HepG2 (cell line): ENCODE results near the gene PROC. TPM values are rescaled to one million over a fixed set of nuclear protein-coding genes. Genes with fewer than 3 reads are reported as not detected.

Experiments
- ATAC-seq: fragments of 200-7000 bp; cut with Tn5 transposase; 3 replicates; pipeline ENCODE4 v1.9.1; 2020; ENCODE audit warnings: mild to moderate bottlenecking, moderate library complexity
- BruUV-seq: library from RNA; stranded (reverse); fragments of 400-500 nt; replicated peaks from 2 replicates; lab custom pipeline; 2021; lab: Mats Ljungman, UMichigan
- CTCF ChIA-PET: fragments of 300-600 bp; formaldehyde crosslinking; extraction: SDS; loops from one replicate; lab custom pipeline; 2021; ENCODE audit warnings: low total read pairs, inconsistent platforms, low intra/inter-chr PET ratio; lab: Yijun Ruan, JAX
- POLR2A ChIA-PET: fragments of 350-600 bp; sonication (Branson Sonifier 250); formaldehyde crosslinking; loops from one replicate; lab custom pipeline; 2020; ENCODE audit warnings: antibody characterized with exemption, inconsistent platforms; lab: Yijun Ruan, JAX
- DNase-seq: peaks from one replicate; pipeline ENCODE4 v3.0.0-alpha.2; 2015; ENCODE audit warnings: low spot score
- FAIRE-seq: peaks from 3 replicates; lab custom pipeline; 2011; peaks lifted over from hg19 to GRCh38; lab: Jason Lieb, UNC
- H2AFZ ChIP-seq: one replicate; pipeline ENCODE4 v1.6.1; 2011; ENCODE audit warnings: low read length, inconsistent platforms
- H3K27ac ChIP-seq: fragments of 300-600 bp; 3 replicates; pipeline ENCODE4 v1.8.0; 2011; ENCODE audit warnings: mixed run types, mild to moderate bottlenecking, mixed read lengths, low read length, inconsistent platforms; ENCODE audit not compliant: insufficient read depth; ENCODE audit errors: extremely low read length
- H3K27me3 ChIP-seq, 2 experiments: fragments of 200-600 bp in 1 of 2; 2 replicates in 1 of 2; 3 replicates in 1 of 2; pipeline versions ENCODE4 v1.6.0 to v1.8.0; 2011; ENCODE audit warnings: low read length in 2 of 2, mild to moderate bottlenecking in 2 of 2, moderate library complexity in 2 of 2, inconsistent platforms in 1 of 2; ENCODE audit not compliant: insufficient read depth in 2 of 2, control insufficient read depth in 1 of 2
- H3K36me3 ChIP-seq, 2 experiments: fragments of 200-600 bp in 1 of 2; replicated peaks in 1 of 2; 2 replicates in 1 of 2; 3 replicates in 1 of 2; pipeline versions ENCODE4 v1.5.1 to v1.8.0; 2011; ENCODE audit warnings: low read length in 2 of 2, inconsistent platforms in 1 of 2; ENCODE audit not compliant: insufficient read depth in 2 of 2, control insufficient read depth in 1 of 2
- H3K4me1 ChIP-seq: 2 replicates; pipeline ENCODE4 v1.5.1; 2012; ENCODE audit warnings: low read length, inconsistent platforms; ENCODE audit not compliant: insufficient read depth
- H3K4me2 ChIP-seq: 2 replicates; pipeline ENCODE4 v1.6.0; 2011; ENCODE audit warnings: low read depth, low read length, inconsistent platforms
- H3K4me3 ChIP-seq, 3 experiments: fragments of 200-600 bp in 1 of 3; sonication (generic), shearing (Covaris generic) in 1 of 3; replicated peaks in 1 of 3; 2 replicates each; pipeline ENCODE4 v1.5.1; 2011 to 2016; ENCODE audit warnings: low read length in 3 of 3, inconsistent platforms in 2 of 3, low read depth in 2 of 3, mild to moderate bottlenecking in 2 of 3, control low read depth in 1 of 3, mixed read lengths in 1 of 3; ENCODE audit not compliant: insufficient read depth in 1 of 3
- H3K79me2 ChIP-seq: one replicate; pipeline ENCODE4 v1.6.1; 2011; ENCODE audit warnings: low read length, inconsistent platforms; ENCODE audit not compliant: insufficient read depth
- H3K9ac ChIP-seq: 2 replicates; pipeline ENCODE4 v1.6.0; 2011; ENCODE audit warnings: mild to moderate bottlenecking, low read depth, low read length, inconsistent platforms; ENCODE audit not compliant: insufficient read depth
- H3K9me3 ChIP-seq: 2 replicates; pipeline ENCODE4 v1.5.1; 2012; ENCODE audit warnings: mild to moderate bottlenecking, low read length
- H4K20me1 ChIP-seq: 2 replicates; pipeline ENCODE4 v1.6.0; 2011; ENCODE audit warnings: inconsistent platforms, mild to moderate bottlenecking, low read length, moderate library complexity; ENCODE audit not compliant: insufficient read depth
- ATAD3A ChIP-seq: sonication (generic); formaldehyde crosslinking; IDR thresholded peaks from 2 replicates; pipeline ENCODE4 v1.4.0; 2020; ENCODE audit warnings: missing genetic modification reagents
- BCL6 ChIP-seq: IDR thresholded peaks from 2 replicates; pipeline ENCODE4 v1.6.1; 2016; ENCODE audit warnings: missing genetic modification reagents, missing compliant biosample characterization
- RARG ChIP-seq: sonication (generic); formaldehyde crosslinking; IDR thresholded peaks from 2 replicates; pipeline ENCODE4 v1.4.0; 2020; ENCODE audit warnings: low read depth, mild to moderate bottlenecking, missing genetic modification reagents
- ZBTB2 ChIP-seq: sonication (generic); formaldehyde crosslinking; IDR thresholded peaks from 2 replicates; pipeline ENCODE4 v1.8.0; 2022; ENCODE audit warnings: low read depth, missing genetic modification reagents
- ZBTB33 ChIP-seq: sonication (generic); formaldehyde crosslinking; IDR thresholded peaks from 2 replicates; pipeline ENCODE4 v1.4.0; 2020; ENCODE audit warnings: missing genetic modification reagents
- ZNF337 ChIP-seq: sonication (generic); formaldehyde crosslinking; IDR thresholded peaks from 2 replicates; pipeline ENCODE4 v1.5.1; 2020; ENCODE audit warnings: missing genetic modification reagents, low read depth, mild to moderate bottlenecking, borderline replicate concordance
- ZNF569 ChIP-seq: sonication (generic); formaldehyde crosslinking; IDR thresholded peaks from 2 replicates; pipeline ENCODE4 v1.5.0; 2020; ENCODE audit warnings: mild to moderate bottlenecking, missing genetic modification reagents, moderate library complexity, borderline replicate concordance
- ZNF570 ChIP-seq: sonication (generic); formaldehyde crosslinking; IDR thresholded peaks from 2 replicates; pipeline ENCODE4 v1.4.0; 2020; ENCODE audit warnings: mild to moderate bottlenecking, missing genetic modification reagents, borderline replicate concordance
- ZNF720 ChIP-seq: sonication (generic); formaldehyde crosslinking; IDR thresholded peaks from 2 replicates; pipeline ENCODE4 v1.4.0; 2020; ENCODE audit warnings: missing genetic modification reagents
- ZSCAN31 ChIP-seq: sonication (generic); formaldehyde crosslinking; IDR thresholded peaks from 2 replicates; pipeline ENCODE4 v1.5.0; 2020; ENCODE audit warnings: low read depth, mild to moderate bottlenecking, missing genetic modification reagents
- WGBS: methylation state at CpG from one replicate; pipeline ENCODE4 v1.1.6; 2017; ENCODE audit warnings: low lambda C conversion rate; 5-methylcytosine and 5-hydroxymethylcytosine counted together
- in situ Hi-C: cut with HindIII; loops from 2 replicates; pipeline ENCODE4 v1.10.0; 2017; ENCODE audit warnings: low pct_unique_long_range_greater_than_20kb; ENCODE audit not compliant: extremely low pct_ligation_motif_present
- intact Hi-C: fragments of 100-400 bp; cut with micrococcal nuclease; formaldehyde crosslinking; loops from one replicate; pipeline ENCODE4 v1.10.0; 2022; ENCODE audit not compliant: unreplicated experiment
- polyA plus RNA-seq, 8 experiments: library from polyadenylated mRNA; depleted of rRNA in 3 of 8; stranded (reverse) in 7 of 8; unstranded in 1 of 8; fragments of >200 nt; fragmentation: Illumina TruSeq in 4 of 8; extraction: Trizol in 4 of 8; gene quantifications; 2 replicates each; pipeline versions ENCODE4 v1.2.1 to v1.2.3, GENCODE V29; 2011 to 2016; ENCODE audit warnings: low read depth in 4 of 8, missing spikeins in 1 of 8, mixed read lengths in 1 of 8; ENCODE audit not compliant: insufficient read depth in 1 of 8
- total RNA-seq, 5 experiments: library from RNA; depleted of rRNA; stranded (reverse); fragments of >200 nt; fragmentation: Illumina TruSeq; extraction: Trizol; gene quantifications; 2 replicates each; pipeline ENCODE4 v1.2.3, GENCODE V29; 2016; ENCODE audit warnings: low read depth in 1 of 5
- TF ChIP-seq, protein P1 (sequence below): sonication (generic); IDR thresholded peaks from 2 replicates; pipeline ENCODE4 v1.6.1; 2016; ENCODE audit warnings: low read depth, borderline replicate concordance
- TF ChIP-seq, protein P2 (sequence below): sonication (generic); formaldehyde crosslinking; IDR thresholded peaks from 2 replicates; pipeline ENCODE4 v1.5.0; 2020; ENCODE audit warnings: missing genetic modification reagents
- TF ChIP-seq, protein P3 (sequence below): sonication (generic); formaldehyde crosslinking; IDR thresholded peaks from 2 replicates; pipeline ENCODE4 v1.5.0; 2020; ENCODE audit warnings: missing genetic modification reagents

PROC gene
- total and polyA plus RNA-seq, 2 of the 13 experiments (the other 11 are each of a cell fraction or from before 2014, with no cell fraction given): 134 to 185 TPM

- TF ChIP-seq, protein P1, sequence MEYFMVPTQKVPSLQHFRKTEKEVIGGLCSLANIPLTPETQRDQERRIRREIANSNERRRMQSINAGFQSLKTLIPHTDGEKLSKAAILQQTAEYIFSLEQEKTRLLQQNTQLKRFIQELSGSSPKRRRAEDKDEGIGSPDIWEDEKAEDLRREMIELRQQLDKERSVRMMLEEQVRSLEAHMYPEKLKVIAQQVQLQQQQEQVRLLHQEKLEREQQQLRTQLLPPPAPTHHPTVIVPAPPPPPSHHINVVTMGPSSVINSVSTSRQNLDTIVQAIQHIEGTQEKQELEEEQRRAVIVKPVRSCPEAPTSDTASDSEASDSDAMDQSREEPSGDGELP: peak; percentile 3; the same call in 1 of the 2 replicates
- TF ChIP-seq ZNF570 (CRISPR knock-in tag): no peak; the same call in 1 of the 2 replicates
These were observed at the start of gene PROC (continued) for GRCh38 chr2:127418300-127419111.

DNA sequence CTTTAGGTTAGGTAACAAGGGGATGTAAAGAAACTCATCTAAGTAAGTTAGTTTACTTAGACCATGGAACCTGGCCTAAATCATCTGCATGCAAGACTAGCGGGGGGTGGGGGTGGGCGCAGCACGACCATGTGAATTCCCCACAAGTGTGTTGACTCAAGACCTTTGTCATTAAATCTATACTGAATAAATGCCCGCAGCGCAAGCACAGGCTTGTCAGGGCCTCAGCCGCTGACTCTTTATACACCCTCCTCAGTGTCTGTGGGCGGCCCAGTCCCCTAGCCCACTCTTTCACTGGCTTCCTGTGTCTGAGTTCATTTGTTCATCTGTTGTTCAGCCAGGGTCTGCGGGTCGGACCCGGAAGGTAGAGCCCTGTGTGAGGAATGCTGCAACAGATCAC lies 48.2 kb upstream of the PROC start:
- 97% methylated on average over 10 of the region's 10 CpGs for WGBS
- H3K9ac ChIP-seq: no peak overlapping the region
- FAIRE-seq (no peak), ATAC-seq (no peak), DNase-seq (no peak)
- H3K79me2 ChIP-seq: peaks cover 95% of the 10 kb centered on the region
- no peaks in the 10 kb centered on the region for H3K27me3 ChIP-seq
- ChIA-PET POLR2A (no interaction called here), CTCF (no interaction called here)
- peaks cover 0 to 7% of the 10 kb centered on the region in 2 experiments; a peak in 1 of 5 replicates for H3K36me3 ChIP-seq
- in situ Hi-C loops: no loop called here
- intact Hi-C loops: no loop called here
- H2AFZ ChIP-seq: no peak overlapping the region
- H3K9me3 ChIP-seq: peaks cover 44% of the 10 kb centered on the region
- no peak overlapping the region for H3K27ac ChIP-seq
- no TSS peak for BruUV-seq
- H4K20me1 ChIP-seq: peaks cover 23% of the 10 kb centered on the region; the same call in 1 of the 2 replicates
- peaks cover 24% of the 10 kb centered on the region; the same call in 1 of the 2 replicates for H3K4me1 ChIP-seq
- H3K4me3 ChIP-seq: no peak overlapping the region
- H3K4me2 ChIP-seq: no peak overlapping the region
- TF ChIP-seq ZSCAN31 (no peak), ZNF720 (CRISPR knock-in tag) (no peak), BCL6 (CRISPR knock-in tag) (no peak), ZBTB33 (CRISPR knock-in tag) (peak; percentile 82), ATAD3A (CRISPR knock-in tag) (no peak), ZBTB2 (no peak), ZNF337 (CRISPR knock-in tag) (no peak), RARG (CRISPR knock-in tag) (no peak), ZNF569 (CRISPR knock-in tag) (no peak)
- TF ChIP-seq, protein P2, sequence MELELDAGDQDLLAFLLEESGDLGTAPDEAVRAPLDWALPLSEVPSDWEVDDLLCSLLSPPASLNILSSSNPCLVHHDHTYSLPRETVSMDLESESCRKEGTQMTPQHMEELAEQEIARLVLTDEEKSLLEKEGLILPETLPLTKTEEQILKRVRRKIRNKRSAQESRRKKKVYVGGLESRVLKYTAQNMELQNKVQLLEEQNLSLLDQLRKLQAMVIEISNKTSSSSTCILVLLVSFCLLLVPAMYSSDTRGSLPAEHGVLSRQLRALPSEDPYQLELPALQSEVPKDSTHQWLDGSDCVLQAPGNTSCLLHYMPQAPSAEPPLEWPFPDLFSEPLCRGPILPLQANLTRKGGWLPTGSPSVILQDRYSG (CRISPR knock-in tag): no peak
- TF ChIP-seq, protein P3, sequence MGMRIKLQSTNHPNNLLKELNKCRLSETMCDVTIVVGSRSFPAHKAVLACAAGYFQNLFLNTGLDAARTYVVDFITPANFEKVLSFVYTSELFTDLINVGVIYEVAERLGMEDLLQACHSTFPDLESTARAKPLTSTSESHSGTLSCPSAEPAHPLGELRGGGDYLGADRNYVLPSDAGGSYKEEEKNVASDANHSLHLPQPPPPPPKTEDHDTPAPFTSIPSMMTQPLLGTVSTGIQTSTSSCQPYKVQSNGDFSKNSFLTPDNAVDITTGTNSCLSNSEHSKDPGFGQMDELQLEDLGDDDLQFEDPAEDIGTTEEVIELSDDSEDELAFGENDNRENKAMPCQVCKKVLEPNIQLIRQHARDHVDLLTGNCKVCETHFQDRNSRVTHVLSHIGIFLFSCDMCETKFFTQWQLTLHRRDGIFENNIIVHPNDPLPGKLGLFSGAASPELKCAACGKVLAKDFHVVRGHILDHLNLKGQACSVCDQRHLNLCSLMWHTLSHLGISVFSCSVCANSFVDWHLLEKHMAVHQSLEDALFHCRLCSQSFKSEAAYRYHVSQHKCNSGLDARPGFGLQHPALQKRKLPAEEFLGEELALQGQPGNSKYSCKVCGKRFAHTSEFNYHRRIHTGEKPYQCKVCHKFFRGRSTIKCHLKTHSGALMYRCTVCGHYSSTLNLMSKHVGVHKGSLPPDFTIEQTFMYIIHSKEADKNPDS: no peak
